Pancreas (tissue), 10 donors: ENCODE data around the gene CNTN1. TPM values are rescaled to one million over a fixed set of nuclear protein-coding genes. Genes with fewer than 3 reads are reported as not detected.

Experiments
- ATAC-seq, 4 donors: fragments of 200-7000 bp; cut with Tn5 transposase; one replicate each; pipeline versions ENCODE4 v1.8.0 to v1.9.1; 2020; ENCODE audit warnings: mild to moderate bottlenecking in 4 of 4, moderate library complexity in 4 of 4
- DNase-seq, 6 donors: peaks; one replicate each; pipeline ENCODE4 v3.0.0-alpha.2; 2020
- FAIRE-seq: peaks from 2 replicates; lab custom pipeline; 2012; peaks lifted over from hg19 to GRCh38; lab: Jason Lieb, UNC
- H3K27ac ChIP-seq, 4 donors: fragments of 200-600 bp; sonication (generic); 1 replicate in 3 of 4; 2 replicates in 1 of 4; pipeline versions ENCODE4 v1.5.0 to v1.8.0; 2020
- H3K27me3 ChIP-seq, 4 donors: fragments of 200-600 bp; one replicate each; pipeline ENCODE4 v1.8.0; 2021
- H3K36me3 ChIP-seq, 3 donors: fragments of 200-600 bp; sonication (generic) in 1 of 3; one replicate each; pipeline versions ENCODE4 v1.5.0 to v1.8.0; 2020 to 2021
- H3K4me1 ChIP-seq, 3 donors: fragments of 200-600 bp; one replicate each; pipeline ENCODE4 v1.8.0; 2021
- H3K4me3 ChIP-seq, 4 donors: fragments of 200-600 bp; sonication (generic) in 2 of 4; one replicate each; pipeline versions ENCODE4 v1.5.0 to v1.8.0; 2020 to 2021
- H3K9me3 ChIP-seq, 4 donors: fragments of 200-600 bp; one replicate each; pipeline ENCODE4 v1.8.0; 2021
- CTCF ChIP-seq, 4 donors: fragments of 200-600 bp; sonication (generic) in 3 of 4; IDR thresholded peaks; one replicate each; pipeline versions ENCODE4 v1.5.0 to v1.8.0; 2021; ENCODE audit warnings: antibody characterized with exemption in 4 of 4
- WGBS, 2 donors: extraction: QIAGEN DNeasy Blood & Tissue Kit; methylation state at CpG; one replicate each; pipeline ENCODE4 v1.1.7; 2013; 5-methylcytosine and 5-hydroxymethylcytosine counted together
- intact Hi-C, 3 donors: fragments of 100-400 bp; cut with DNase I; formaldehyde crosslinking; loops; one replicate each; pipeline versions ENCODE4 v1.11.1 to v1.14.2; 2022
- polyA plus RNA-seq, 2 donors: library from polyadenylated mRNA; stranded (reverse); fragments of 200-250 nt; gene quantifications; one replicate each; pipeline ENCODE4 v1.2.3, GENCODE V29; 2013
- total RNA-seq, 6 donors: library from RNA; stranded (reverse); fragmentation: NEBNext Ultra II Directional in 4 of 6; extraction: Animal tissue kit (Norgen Biotek cat#: 25700) in 4 of 6; gene quantifications; one replicate each; pipeline versions ENCODE4 v1.2.1 to v1.2.4, GENCODE V29; 2021 to 2023
- donor health status: healthy with polysubstance abuse.
- donor health status: DM: no; HTN: no; CAD: no; lungs with moderate emphysema.
- donor health status: DM: no; HTN: no; CAD: no.
- donor health status: control.
- donor health status: control.
- donor health status: Bipolar disorder and iron deficiency.
- donor health status: DM: yes; HTN: yes; CAD: no.
- donor health status: DM: no; HTN: no; CAD: no.
- donor health status: DM: no; HTN: no; CAD: no.
- donor health status: DM: yes; HTN: yes; CAD: no.

CNTN1 gene
- total and polyA plus RNA-seq, 8 donors, result 1.4 to 13.9 (median 4.6) TPM

DNA sequence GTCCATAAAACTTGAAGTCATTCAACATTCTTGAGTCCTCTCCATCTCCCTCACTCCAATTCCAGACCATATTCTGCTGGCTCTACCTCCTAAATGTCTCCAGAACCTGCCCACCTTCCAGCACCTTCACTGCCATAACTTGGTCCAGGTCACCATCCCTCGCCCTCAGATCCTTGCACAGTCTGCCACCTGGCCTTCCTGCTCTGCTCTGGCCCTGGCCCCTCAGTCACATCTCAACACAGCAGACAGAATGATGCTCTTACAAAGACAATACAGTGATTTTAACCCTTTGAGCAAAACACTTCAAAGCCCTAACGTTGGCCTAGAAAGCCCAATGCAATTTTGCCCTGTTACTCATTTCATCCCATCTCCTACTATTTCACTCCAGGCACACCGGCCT, 414.1 kb downstream of the CNTN1 start:
- no peaks in the 10 kb centered on the region for H3K4me1 ChIP-seq
- FAIRE-seq (no peak), ATAC-seq (no peak), DNase-seq (no peak)
- no peaks in the 10 kb centered on the region for H3K27me3 ChIP-seq
- H3K36me3 ChIP-seq, result no peaks in the 10 kb centered on the region
- WGBS, 2 donors, result 58 to 67% methylated on average over 3 of the region's 3 CpGs
- no peaks in the 10 kb centered on the region for H3K9me3 ChIP-seq
- no peak overlapping the region for H3K27ac ChIP-seq
- intact Hi-C loops, result no loop called here
- no peak overlapping the region for H3K4me3 ChIP-seq
- no peak for TF ChIP-seq CTCF (IDR thresholded peaks at IDR 0.05)

GRCh38 chr12:41108032-41108431, 415.8 kb downstream of the CNTN1 start:
- no peak for TF ChIP-seq CTCF (IDR thresholded peaks at IDR 0.05)
- FAIRE-seq (no peak), DNase-seq (no peak), ATAC-seq (no peak)
- Histone ChIP-seq H3K4me3 (no peak overlapping the region), H3K27ac (no peak overlapping the region), H3K36me3 (no peaks in the 10 kb centered on the region), H3K9me3 (no peaks in the 10 kb centered on the region), H3K4me1 (no peaks in the 10 kb centered on the region), H3K27me3 (no peaks in the 10 kb centered on the region)
- 21 to 22% methylated on average over 4 of the region's 4 CpGs for WGBS, 2 donors
- intact Hi-C loops, result no loop called here

- no peaks in the 10 kb centered on the region for H3K9me3 ChIP-seq
- H3K27ac ChIP-seq, result no peak overlapping the region
- ATAC-seq (no peak), DNase-seq (no peak), FAIRE-seq (no peak)
- no peaks in the 10 kb centered on the region for H3K36me3 ChIP-seq
- no peak overlapping the region for H3K4me3 ChIP-seq
- H3K27me3 ChIP-seq, result no peaks in the 10 kb centered on the region
- intact Hi-C loops, result no loop called here
- no peaks in the 10 kb centered on the region for H3K4me1 ChIP-seq
- no peak for TF ChIP-seq CTCF (IDR thresholded peaks at IDR 0.05)
- 51 to 58% methylated on average over 2 of the region's 2 CpGs for WGBS, 2 donors
These were observed 420.7 kb downstream of the CNTN1 start for GRCh38 chr12:41112903-41113302.

DNA sequence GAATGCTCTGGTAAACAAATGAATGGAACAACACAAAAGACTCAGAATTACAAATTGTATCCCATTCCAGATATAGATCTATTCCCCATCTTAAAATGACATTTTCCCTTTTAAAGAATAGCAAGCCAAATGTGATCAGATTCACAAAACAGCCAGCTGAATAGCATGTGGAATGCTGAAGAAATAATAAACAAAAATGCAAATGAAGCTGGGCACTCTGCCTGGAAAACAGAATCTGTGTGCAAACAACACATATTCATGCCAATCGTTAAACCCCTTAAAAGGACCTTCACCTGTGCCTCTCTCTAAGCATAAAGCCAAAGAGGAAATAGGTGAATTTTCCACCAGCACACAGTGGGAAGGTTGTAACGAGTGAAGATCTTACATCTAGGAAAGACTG, 428.0 kb downstream of the CNTN1 start:
- no peaks in the 10 kb centered on the region for H3K27me3 ChIP-seq
- no peak for DNase-seq
- no peaks in the 10 kb centered on the region for H3K36me3 ChIP-seq
- no peak for FAIRE-seq
- no peaks in the 10 kb centered on the region for H3K4me1 ChIP-seq
- no peak overlapping the region for H3K27ac ChIP-seq
- H3K4me3 ChIP-seq, result no peak overlapping the region
- no peaks in the 10 kb centered on the region for H3K9me3 ChIP-seq
- intact Hi-C loops, result no loop called here
- ATAC-seq, result no peak
- no peak for TF ChIP-seq CTCF (IDR thresholded peaks at IDR 0.05)
- 40 to 53% methylated on average over 2 of the region's 2 CpGs for WGBS, 2 donors

DNA sequence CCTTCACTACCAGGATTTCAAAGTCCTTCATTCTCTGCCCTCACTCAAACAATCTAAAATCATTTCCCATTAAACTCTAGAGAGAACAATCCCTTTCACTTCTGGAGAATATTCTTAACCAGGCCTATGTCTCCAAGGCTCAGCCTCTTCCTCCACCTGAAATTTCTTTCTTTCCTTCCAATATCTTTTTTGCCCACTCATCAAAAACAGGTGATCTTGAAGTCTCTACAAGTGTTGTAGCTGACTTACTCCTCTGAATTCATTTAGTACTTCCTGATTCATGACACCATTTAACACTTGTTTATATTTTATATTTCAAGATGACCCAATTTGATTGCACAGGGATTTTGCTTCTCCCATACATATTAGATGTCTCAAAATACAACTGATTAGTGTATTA, 429.1 kb downstream of the CNTN1 start:
- Histone ChIP-seq H3K27ac (no peak overlapping the region), H3K4me1 (no peaks in the 10 kb centered on the region), H3K36me3 (no peaks in the 10 kb centered on the region), H3K9me3 (no peaks in the 10 kb centered on the region), H3K27me3 (no peaks in the 10 kb centered on the region), H3K4me3 (no peak overlapping the region)
- FAIRE-seq (no peak), DNase-seq (no peak), ATAC-seq (no peak)
- TF ChIP-seq CTCF (IDR thresholded peaks at IDR 0.05), result no peak
- intact Hi-C loops, result no loop called here
